Smooth muscle cell of the brain vasculature (primary cell): ENCODE results near the gene P2RX7.
"Not testable (repeated sequence)": the region's sequence is repeated elsewhere in the genome, so short reads cannot be mapped to it uniquely, and the experiment has no call there.

ENCODE experiments used
- DNase-seq: peaks from one replicate; pipeline ENCODE4 v3.0.0-alpha.2; 2012; ENCODE audit warnings: low read depth, low spot score

Gene P2RX7

DNA sequence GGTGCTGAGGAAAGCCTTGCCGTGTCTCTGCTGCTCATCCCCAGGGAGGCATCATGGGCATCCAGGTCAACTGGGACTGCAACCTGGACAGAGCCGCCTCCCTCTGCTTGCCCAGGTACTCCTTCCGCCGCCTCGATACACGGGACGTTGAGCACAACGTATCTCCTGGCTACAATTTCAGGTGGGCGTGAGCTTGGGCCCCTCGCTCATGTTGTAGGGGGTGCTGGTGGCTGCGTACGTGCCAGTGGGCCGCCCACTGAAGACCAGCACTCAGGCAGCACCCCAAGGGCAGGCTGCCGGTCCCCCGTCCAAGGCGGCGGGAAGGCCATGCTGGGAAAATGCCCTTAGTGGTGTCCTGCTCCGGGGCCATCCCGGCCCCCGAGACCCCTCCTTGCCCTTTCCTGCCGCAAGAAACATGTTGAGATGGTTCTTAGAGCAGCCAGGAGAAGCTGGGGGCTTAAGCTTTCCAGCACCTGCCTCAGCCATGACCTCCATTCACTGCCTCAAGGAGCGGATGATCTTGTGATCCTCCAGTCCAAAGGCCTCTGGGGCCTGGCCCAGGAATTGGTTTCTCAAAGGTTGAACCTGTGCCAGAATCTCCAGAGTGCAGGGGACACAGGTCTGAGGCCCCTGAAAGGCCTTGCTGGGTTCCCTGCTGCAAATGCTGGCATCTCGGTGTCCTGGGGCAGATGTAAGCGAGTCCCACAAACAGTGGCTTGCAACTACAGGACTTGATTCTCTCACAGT lies 96.4 kb downstream of the P2RX7 start:
- no peak for DNase-seq

- not testable (repeated sequence) for DNase-seq
These were observed 97.3 kb downstream of the P2RX7 start for GRCh38 chr12:121229826-121230537.

DNA sequence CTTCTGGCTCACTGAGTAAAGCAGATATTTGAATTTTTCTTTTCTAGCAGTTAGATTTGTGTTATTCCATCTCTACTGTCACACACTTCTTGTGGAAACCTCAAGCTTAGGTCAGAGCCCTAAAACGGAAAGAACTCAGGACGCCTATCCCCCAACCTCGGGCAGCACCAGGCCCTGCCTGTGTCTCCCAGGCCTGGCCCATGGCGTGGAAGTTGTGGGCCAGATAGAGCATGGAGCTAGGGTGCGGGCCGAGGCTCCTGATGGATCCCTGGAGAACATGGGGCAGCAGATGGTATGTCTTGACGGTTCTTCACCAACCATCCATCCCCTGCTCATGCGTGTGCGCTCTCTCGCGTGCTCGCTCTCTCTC lies 97.8 kb downstream of the P2RX7 start:
- DNase-seq: no peak

GRCh38 chr12:121232163-121232562 lies 99.5 kb downstream of the P2RX7 start:
- no peak for DNase-seq

- no peak for DNase-seq
These were observed 100.4 kb downstream of the P2RX7 start for GRCh38 chr12:121232977-121233627.

- no peak for DNase-seq
These were observed 100.9 kb downstream of the P2RX7 start for GRCh38 chr12:121233628-121234020.

- no peak for DNase-seq
These were observed 104.1 kb downstream of the P2RX7 start for GRCh38 chr12:121236776-121237175.

DNA sequence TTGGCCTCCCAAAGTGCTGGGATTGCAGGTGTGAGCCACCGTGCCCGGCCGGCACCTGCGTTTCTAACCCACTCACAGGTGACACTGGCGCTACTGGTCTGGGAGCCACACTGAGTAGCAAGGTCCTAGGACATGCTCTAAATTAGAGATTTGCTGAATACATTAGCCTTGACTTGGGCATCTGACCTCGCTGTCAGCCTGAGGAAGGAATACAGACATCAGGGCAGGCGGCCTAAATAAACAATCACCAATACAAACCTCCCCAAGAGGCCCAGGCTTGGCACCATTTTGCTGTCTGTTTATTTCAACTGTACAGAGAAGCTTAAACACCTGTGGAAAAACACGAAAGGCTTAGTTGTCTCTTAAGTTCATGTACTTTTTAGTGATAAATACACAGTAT lies 104.7 kb downstream of the P2RX7 start:
- DNase-seq: no peak
